Measurements from ENCODE around the gene TUFT1.

DNA sequence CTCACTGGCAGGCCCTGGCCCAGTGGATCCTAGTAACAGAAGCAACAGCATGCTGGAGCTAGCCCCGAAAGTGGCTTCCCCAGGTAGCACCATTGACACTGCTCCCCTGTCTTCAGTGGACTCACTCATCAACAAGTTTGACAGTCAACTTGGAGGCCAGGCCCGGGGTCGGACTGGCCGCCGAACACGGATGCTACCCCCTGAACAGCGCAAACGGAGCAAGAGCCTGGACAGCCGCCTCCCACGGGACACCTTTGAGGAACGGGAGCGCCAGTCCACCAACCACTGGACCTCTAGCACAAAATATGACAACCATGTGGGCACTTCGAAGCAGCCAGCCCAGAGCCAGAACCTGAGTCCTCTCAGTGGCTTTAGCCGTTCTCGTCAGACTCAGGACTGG, 21.2 kb upstream of the TUFT1 start:
- TF ChIP-seq POLR2A (IDR thresholded peaks at IDR 0.05; ENCODE audit: low read depth, low read length) (no peak), POLR2AphosphoS5 (IDR thresholded peaks at IDR 0.05; ENCODE audit: low read depth, low read length) (no peak)

Data from GM12892 (cell line).